GM10266 (cell line): ENCODE results near the gene DOP1B.

ENCODE experiments used
- DNase-seq: peaks from one replicate; pipeline ENCODE4 v3.0.0; 2012; ENCODE audit errors: extremely low spot score
- CTCF ChIP-seq: IDR thresholded peaks from 2 replicates; pipeline ENCODE4 v1.5.1; 2012; ENCODE audit warnings: mild to moderate bottlenecking, low read depth; ENCODE audit not compliant: control insufficient read depth, insufficient read depth; ENCODE audit errors: missing control alignments

Gene DOP1B

GRCh38 chr21:36178349-36178748 lies 21.7 kb downstream of the DOP1B start:
- no peak for TF ChIP-seq CTCF
- no peak for DNase-seq

DNA sequence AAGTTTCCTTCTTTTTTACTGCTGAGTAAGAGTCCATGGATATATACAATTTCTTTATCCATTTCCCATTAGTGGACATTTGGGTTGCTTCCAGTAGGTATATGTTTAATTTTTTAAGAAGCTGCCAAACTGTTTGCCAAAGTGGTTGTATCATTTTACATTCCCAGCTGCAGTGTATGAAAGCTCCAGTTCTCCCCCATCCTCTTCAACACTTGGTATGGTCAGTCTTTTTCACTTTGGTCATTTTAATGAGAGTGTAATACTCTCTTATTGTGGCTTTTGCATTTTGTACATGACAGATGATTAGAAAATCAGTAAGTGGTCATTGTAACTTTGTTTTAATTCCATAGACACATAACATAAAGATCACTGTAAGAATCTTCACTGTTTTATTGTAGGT lies 22.5 kb downstream of the DOP1B start:
- no peak for DNase-seq
- TF ChIP-seq CTCF, result no peak

- TF ChIP-seq CTCF, result no peak
- DNase-seq, result no peak
Measured at GRCh38 chr21:36180963-36181362, 24.3 kb downstream of the DOP1B start.

GRCh38 chr21:36183144-36183795 lies 26.6 kb downstream of the DOP1B start:
- no peak for TF ChIP-seq CTCF
- DNase-seq, result no peak

- no peak for DNase-seq
- no peak for TF ChIP-seq CTCF
Measured at GRCh38 chr21:36184545-36184944, 27.9 kb downstream of the DOP1B start.

GRCh38 chr21:36185523-36185922 lies 28.9 kb downstream of the DOP1B start:
- no peak for TF ChIP-seq CTCF
- DNase-seq, result no peak

- DNase-seq, result no peak
- no peak for TF ChIP-seq CTCF
Measured at GRCh38 chr21:36186081-36186480, 29.5 kb downstream of the DOP1B start.
